ENCODE data around the gene KCNK10.

DNA sequence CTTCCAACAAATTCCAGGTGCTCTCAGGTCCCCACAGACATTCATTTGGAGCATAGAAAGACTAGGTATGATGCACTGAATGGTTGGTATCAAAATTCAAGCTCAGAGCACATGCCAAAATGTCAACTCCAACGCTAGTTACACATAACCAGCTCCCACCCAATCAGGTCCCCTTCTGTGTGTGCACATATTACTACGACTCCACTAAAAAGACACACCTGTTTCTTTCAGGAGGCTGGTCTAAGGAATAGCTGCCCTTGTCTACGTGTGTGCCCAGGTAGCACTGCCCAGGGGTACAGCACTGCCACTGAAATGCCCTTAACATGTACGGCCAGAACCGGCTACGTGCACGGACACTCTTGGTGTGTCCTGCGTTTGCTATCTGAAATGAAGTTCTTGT is 138.1 kb downstream of the KCNK10 start:
- TF ChIP-seq, protein P1, sequence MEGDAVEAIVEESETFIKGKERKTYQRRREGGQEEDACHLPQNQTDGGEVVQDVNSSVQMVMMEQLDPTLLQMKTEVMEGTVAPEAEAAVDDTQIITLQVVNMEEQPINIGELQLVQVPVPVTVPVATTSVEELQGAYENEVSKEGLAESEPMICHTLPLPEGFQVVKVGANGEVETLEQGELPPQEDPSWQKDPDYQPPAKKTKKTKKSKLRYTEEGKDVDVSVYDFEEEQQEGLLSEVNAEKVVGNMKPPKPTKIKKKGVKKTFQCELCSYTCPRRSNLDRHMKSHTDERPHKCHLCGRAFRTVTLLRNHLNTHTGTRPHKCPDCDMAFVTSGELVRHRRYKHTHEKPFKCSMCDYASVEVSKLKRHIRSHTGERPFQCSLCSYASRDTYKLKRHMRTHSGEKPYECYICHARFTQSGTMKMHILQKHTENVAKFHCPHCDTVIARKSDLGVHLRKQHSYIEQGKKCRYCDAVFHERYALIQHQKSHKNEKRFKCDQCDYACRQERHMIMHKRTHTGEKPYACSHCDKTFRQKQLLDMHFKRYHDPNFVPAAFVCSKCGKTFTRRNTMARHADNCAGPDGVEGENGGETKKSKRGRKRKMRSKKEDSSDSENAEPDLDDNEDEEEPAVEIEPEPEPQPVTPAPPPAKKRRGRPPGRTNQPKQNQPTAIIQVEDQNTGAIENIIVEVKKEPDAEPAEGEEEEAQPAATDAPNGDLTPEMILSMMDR (IDR thresholded peaks at IDR 0.05 in 4 of 5, conservative IDR thresholded peaks at IDR 0.05 in 1 of 5): no peak
- no peak for TF ChIP-seq POLR2A (IDR thresholded peaks at IDR 0.05)

All from gastrocnemius medialis (tissue), 4 donors.